GM18498 (cell line): Measurements from ENCODE around the gene NOL4.
"Not testable (repeated sequence)": the region's sequence is repeated elsewhere in the genome, so short reads cannot be mapped to it uniquely, and the experiment has no call there.

Experiments
- ATAC-seq: cut with Tn5 transposase; IDR thresholded peaks from one replicate; pipeline ENCODE4 v1.9.1; 2021; ENCODE audit warnings: mild to moderate bottlenecking, moderate library complexity; ENCODE audit not compliant: unreplicated experiment

NOL4 gene, protein sequence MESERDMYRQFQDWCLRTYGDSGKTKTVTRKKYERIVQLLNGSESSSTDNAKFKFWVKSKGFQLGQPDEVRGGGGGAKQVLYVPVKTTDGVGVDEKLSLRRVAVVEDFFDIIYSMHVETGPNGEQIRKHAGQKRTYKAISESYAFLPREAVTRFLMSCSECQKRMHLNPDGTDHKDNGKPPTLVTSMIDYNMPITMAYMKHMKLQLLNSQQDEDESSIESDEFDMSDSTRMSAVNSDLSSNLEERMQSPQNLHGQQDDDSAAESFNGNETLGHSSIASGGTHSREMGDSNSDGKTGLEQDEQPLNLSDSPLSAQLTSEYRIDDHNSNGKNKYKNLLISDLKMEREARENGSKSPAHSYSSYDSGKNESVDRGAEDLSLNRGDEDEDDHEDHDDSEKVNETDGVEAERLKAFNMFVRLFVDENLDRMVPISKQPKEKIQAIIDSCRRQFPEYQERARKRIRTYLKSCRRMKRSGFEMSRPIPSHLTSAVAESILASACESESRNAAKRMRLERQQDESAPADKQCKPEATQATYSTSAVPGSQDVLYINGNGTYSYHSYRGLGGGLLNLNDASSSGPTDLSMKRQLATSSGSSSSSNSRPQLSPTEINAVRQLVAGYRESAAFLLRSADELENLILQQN

DNA sequence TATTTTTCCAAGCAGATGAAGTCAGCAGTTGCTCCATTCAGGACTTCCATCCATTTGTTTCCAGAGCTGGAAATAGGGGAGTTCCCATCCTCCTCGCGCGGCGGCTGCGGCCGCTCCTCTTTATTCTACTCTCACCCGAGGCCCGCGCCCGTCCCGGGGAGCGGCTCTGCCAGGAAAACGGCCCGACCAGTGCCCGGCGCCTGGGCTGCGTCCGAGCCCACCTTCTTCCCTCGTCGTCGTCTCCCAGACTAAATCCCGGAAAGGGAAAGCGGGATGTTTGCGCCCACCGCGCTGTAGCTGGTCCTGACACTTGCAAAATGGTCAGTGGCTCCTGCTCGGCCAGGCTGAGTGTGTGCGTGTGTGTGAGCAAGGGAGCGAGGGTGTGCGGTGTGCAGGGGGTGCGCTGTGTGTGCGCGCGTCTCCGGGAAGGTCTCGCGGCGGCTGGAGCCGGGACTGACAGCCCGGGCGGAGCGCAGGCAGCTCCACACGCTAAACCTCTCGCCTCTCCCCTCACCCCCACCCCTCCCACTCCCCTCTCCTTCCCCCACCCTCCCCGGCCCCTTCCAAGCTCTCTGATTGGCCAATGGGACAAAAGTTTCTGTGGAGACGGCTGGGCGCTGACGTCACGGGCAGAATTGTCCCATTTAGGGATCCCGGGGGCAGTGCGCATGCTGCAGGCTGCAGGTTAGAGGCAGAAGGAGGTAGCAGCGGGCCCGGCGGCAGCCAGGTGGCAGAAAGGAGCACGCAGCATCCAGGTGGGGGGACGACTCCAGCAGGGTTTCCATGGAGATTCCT is at the start of gene NOL4:
Gene NOL4, minus strand, starts transcription at position 491 of the 795 bp plus-strand sequence. CDS start 1,660 bp downstream, outside the sequence.
- no peak for ATAC-seq

GRCh38 chr18:34266029-34266428 is 41.3 kb upstream of the NOL4 start:
- not testable (repeated sequence) for ATAC-seq

DNA sequence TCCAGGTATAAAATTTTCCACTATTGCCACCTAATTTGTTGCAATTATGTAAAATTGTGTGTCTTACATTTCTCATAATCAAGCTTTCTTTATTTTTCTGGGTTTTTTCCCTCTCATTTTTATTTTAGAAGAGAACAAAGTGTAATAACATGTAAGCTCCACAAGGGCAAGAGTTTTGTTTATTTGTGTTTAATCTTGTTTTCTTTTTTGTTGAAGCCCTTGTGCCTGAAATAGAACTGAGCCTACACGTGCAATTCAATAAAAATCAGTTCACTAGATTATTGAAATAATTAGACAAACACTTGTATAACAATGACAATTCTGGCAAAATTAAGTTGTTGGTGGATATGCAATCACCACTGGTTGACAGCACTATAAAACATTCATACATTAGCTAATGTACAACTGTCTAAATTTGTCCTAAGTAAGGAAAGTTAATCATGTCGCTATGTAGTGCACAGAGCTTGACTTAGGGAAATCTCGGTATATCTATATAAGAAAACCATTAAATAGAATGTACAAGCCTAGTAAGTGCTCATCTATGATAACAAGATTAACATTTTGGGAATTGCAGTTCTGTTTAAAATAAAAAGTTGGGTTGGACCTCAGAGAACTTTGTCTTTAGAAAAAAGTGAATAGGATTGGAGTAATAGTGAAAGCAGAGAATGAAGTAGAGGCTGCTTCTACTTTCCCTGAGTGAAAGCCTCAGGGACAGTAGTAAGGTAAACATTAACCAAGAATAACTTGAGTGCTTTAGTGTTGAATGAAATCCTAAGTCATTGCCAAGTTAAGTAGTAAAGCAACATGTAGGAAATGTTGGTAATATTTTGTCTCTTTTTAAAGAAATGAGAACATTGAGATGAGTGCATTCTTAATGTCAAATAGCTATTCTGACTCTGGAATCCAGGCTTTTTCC is 37.4 kb upstream of the NOL4 start:
- ATAC-seq = no peak

DNA sequence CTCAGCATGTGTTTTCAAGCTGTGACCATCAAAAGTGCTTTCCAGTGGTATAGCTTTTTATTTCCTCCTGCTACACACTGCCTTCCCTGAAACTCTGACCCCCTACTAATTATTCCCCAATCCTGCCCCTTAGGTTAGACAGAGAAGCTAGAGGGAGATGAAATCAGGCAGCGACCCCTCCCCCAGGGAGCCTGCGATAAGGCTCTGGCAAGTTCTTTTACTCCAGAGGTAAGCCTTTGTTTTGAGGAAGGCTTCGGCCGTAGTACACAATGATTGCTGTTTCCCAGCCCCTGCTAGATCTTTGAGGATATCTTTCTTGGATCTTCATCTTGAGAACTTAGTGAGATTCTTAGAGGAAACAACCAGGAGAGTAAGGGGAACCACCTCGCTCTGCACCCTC is 33.5 kb upstream of the NOL4 start:
- ATAC-seq = no peak

DNA sequence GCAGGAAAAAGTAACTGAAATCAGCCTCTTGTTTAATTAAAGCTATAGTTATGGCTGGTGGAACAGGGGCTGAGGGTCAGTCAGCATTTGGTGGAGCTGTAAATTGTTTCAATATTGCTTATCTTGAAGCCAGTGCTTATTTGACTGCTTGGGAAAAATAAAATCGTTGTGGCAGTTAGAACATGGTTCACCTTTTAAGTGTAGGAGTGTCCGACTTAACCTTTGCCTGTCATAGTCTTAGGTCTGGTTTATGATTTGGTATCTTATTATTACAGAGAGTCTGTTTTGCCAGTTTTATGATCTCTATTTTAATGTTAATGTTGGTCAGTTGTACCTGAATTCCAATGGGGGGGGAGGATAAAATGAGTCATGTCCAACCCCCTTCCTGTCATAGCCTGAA is 27.2 kb upstream of the NOL4 start:
- no peak for ATAC-seq

DNA sequence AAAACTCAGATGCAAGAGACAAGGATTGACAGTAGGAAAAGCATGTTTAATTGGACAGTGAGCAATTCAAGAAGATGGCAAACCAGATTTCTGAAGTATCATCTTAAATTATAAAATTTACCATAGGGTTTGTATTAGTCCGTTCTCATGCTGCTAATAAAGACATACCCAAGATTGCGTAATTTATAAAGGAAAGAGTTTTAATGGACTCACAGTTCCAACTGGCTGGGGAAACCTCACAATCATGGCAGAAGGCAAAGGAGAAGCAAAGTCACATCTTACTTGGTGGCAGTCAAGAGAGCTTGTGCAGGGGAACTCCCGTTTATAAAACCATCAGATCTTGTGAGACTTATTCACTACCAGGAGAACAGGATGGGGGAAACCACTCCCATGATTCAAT is 24.0 kb upstream of the NOL4 start:
- ATAC-seq = no peak

- ATAC-seq = no peak
Observed at GRCh38 chr18:34242739-34243138, 18.0 kb upstream of the NOL4 start.

GRCh38 chr18:34233781-34234388 is 9.2 kb upstream of the NOL4 start:
- ATAC-seq = not testable (repeated sequence)

DNA sequence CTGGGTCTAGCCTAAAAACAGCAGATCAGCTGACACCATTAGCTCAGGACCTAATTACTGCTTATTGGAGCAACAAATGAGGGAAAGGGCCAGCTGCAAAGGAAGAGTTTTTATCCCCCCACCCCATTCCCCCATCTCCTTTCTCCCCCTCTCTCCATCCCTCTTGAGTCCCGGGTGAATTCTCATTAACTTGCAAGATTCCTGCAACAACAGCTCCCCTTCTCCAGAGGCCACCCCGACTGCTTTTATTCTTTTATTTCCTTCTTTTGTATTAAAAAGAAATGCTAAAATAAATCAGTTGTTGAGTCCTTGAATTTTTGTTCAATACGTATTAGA is 473 bp upstream of the NOL4 start:
- no peak for ATAC-seq

DNA sequence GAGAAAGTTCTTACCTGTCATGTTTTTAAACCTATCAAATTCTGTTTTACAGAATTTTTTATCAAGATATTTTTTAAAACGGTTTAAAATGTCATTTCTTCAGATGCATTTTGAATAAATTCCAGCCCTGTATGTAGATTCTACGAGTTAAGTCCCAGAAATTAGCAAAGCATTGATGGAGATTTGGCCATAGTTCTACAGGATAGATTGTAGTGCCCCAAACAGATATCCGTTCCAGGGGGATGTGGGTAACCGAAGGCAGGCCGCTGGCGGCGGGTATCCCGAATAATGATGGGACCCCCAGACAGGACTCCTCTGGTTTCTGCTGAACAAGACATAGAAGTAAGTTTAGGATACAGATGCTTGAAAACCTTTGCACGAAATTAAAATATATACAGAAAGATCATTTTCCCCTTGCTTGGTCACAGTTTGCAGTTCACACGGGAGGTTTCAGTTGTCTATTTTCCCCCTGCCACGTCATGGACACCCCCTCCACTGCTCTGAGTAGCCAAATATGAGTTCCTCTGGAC is 755 bp downstream of the NOL4 start:
- no peak for ATAC-seq

GRCh38 chr18:34223164-34223892 is 1.4 kb downstream of the NOL4 start:
- no peak for ATAC-seq

DNA sequence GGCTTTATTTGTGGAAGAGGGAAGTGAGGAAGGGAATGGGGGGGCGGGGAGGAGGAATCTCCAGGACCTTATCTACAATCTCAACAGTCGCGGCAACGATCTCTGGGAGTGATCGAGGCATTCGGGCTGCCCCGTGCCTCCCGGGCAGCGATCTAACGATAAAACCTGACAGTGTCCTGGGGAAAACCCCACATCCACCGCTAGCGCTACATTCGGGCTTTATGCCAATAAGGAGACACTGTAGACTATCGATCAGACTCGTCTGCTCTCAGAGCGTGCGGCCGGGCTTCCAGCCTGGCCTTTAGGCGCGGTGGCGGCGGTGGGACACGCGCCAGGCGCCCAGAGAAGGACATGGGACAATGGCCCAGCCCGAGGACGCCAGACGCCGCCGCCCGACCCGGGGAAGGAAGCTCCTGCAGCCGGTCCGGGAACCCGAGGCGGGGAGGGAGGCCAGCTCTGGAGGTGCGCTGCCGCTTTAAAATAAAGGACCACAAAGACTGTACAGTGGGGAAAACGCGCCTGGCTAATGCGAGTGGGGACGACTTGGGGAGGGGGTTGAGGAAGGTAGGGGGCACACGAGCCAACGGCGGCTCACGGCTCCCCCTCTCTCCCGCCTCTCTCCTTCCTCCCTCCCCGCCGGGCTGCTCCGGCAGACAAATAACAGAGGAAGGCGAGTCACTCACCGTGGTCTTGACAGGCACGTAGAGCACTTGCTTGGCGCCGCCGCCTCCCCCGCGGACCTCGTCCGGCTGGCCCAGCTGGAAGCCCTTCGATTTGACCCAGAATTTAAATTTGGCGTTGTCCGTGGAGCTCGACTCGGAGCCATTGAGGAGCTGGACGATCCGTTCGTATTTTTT is 2.2 kb downstream of the NOL4 start:
- peak; percentile 72 for ATAC-seq

DNA sequence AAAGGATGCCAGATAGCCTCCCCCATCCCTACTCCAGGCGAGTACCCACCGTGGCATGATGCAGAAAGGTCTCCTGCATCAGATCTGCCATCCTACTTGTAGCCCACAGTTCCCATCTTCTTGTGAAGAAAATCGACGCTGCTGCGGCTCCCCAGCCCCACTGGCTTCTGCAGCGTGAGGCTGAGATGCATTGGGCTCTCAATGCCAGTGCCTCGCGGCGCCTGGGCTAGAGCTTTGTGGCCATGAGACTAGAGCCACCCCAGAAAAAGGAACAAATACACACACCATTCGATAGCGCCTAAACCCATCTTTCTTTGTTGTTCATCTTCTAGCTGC is 2.8 kb downstream of the NOL4 start:
- ATAC-seq = peak; percentile 24

DNA sequence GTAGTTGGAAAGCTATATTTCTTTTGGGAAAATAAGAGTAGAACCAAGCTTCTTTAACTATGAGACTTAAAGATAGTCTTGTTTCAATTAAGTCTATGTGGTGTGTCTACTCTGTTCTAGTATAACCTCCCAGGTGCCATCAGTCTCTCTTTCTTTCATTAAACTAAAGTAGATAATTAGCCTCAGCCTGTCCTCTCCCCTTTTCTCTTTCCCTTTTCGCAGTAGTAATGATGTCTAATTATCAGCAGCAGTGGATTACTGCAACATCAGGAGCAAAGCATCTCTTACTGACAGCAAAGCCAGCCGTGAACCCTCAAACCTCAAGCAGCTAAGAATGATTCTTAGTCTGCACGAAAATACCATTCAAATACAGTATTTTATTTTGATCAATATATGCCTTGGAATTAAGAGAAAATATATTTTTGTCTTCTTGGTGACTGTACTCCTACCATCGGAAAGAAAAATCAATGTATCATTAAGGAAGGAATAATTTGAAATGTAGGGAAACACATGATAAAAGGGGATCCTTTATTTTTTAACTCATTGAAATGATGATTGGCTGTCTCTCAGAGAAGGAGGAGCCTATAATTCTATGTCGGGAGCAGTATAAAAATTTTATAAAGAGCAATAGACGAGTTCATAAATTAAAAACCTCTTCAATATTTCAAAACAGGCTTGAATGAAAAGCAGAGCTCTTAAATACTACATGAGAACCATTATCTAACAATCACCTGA is 4.5 kb downstream of the NOL4 start:
- ATAC-seq = no peak

DNA sequence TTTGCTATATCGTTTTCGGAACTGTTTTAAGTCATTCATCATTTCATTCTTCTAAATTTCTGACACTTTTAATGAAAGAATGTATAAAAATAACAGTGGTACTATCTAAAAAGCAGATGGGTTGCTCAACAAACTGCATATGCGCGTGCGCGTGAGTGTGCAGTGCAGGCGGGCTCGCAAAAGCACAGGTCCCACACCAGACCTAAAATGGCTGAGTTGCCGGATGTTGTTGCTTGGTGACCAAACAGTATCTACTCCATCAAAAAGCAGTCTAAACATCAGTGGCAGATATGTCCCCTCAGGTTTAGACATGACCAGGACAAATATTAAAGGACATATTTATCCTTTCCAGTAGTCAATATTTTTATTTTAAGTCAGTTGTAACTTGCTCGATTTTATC is 5.1 kb downstream of the NOL4 start:
- ATAC-seq = no peak

- ATAC-seq = no peak
Observed at GRCh38 chr18:34212511-34212910, 12.2 kb downstream of the NOL4 start.

DNA sequence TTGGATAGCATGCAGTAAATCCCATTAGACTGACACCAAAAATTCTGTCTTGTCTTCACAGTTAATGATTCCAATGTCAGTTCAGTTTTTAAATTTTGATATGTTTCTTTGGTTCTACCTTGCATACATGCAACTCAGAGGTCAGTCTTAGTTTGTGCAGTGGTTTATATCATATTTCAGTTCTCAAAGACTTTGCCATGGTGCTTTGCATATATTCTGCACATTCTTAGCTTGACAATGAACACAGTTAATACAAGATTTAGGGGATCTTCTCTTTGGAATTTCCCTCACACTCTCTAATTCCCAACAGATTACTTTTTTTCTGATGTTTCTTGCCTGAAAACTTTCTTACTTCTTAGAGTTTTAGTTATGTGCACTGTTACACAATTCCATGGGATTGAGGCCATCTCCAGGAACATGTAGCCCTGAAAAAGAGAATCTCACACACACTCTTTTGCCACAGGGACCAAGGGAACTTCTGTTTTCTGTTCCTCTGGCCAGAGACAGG is 17.3 kb downstream of the NOL4 start:
- no peak for ATAC-seq

GRCh38 chr18:34203866-34204265 is 20.8 kb downstream of the NOL4 start:
- ATAC-seq = no peak
